Parathyroid adenoma (tissue), 2 donors: Measurements from ENCODE around the gene CDC45.

Source experiments
- H2AFZ ChIP-seq: fragments of 300-600 bp; sonication (generic); one replicate; pipeline ENCODE4 v1.7.0; 2017; ENCODE audit warnings: antibody characterized with exemption, mild to moderate bottlenecking
- H3K27ac ChIP-seq: fragments of 300-600 bp; sonication (generic); one replicate; pipeline ENCODE4 v1.7.0; 2017
- H3K27me3 ChIP-seq: fragments of 300-600 bp; sonication (generic); one replicate; pipeline ENCODE4 v1.7.0; 2017; ENCODE audit warnings: low read length; ENCODE audit not compliant: control insufficient read depth, insufficient read depth
- H3K36me3 ChIP-seq: fragments of 300-600 bp; sonication (generic); one replicate; pipeline ENCODE4 v1.7.0; 2017; ENCODE audit warnings: low read length; ENCODE audit not compliant: control insufficient read depth, insufficient read depth
- H3K4me1 ChIP-seq: fragments of 300-600 bp; sonication (generic); one replicate; pipeline ENCODE4 v1.7.0; 2017; ENCODE audit warnings: control low read depth
- H3K4me2 ChIP-seq: fragments of 300-600 bp; sonication (generic); one replicate; pipeline ENCODE4 v1.7.0; 2017; ENCODE audit warnings: low read length
- H3K4me3 ChIP-seq: fragments of 300-600 bp; sonication (generic); one replicate; pipeline ENCODE4 v1.7.0; 2017; ENCODE audit warnings: low read depth, low read length
- H3K79me2 ChIP-seq: fragments of 300-600 bp; sonication (generic); one replicate; pipeline ENCODE4 v1.7.0; 2017; ENCODE audit warnings: control low read depth
- H3K9ac ChIP-seq: fragments of 300-600 bp; sonication (generic); one replicate; pipeline ENCODE4 v1.7.0; 2017; ENCODE audit warnings: mild to moderate bottlenecking
- H3K9me3 ChIP-seq: fragments of 300-600 bp; sonication (generic); one replicate; pipeline ENCODE4 v1.7.0; 2017; ENCODE audit warnings: low read length; ENCODE audit not compliant: control insufficient read depth
- TF ChIP-seq, protein P1 (sequence below): fragments of 300-600 bp; sonication (generic); IDR thresholded peaks from one replicate; pipeline ENCODE4 v1.7.0; 2017; ENCODE audit warnings: antibody characterized with exemption, mild to moderate bottlenecking
- donor health status: primary hyperparathyroidism.

CDC45 gene

GRCh38 chr22:19466126-19466716 lies 13.5 kb upstream of the CDC45 start:
- H3K27ac ChIP-seq = no peak overlapping the region
- H3K79me2 ChIP-seq = no peaks in the 10 kb centered on the region
- no peaks in the 10 kb centered on the region for H3K27me3 ChIP-seq
- no peak overlapping the region for H3K4me2 ChIP-seq
- TF ChIP-seq, protein P1, sequence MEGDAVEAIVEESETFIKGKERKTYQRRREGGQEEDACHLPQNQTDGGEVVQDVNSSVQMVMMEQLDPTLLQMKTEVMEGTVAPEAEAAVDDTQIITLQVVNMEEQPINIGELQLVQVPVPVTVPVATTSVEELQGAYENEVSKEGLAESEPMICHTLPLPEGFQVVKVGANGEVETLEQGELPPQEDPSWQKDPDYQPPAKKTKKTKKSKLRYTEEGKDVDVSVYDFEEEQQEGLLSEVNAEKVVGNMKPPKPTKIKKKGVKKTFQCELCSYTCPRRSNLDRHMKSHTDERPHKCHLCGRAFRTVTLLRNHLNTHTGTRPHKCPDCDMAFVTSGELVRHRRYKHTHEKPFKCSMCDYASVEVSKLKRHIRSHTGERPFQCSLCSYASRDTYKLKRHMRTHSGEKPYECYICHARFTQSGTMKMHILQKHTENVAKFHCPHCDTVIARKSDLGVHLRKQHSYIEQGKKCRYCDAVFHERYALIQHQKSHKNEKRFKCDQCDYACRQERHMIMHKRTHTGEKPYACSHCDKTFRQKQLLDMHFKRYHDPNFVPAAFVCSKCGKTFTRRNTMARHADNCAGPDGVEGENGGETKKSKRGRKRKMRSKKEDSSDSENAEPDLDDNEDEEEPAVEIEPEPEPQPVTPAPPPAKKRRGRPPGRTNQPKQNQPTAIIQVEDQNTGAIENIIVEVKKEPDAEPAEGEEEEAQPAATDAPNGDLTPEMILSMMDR = no peak
- no peak overlapping the region for H3K4me3 ChIP-seq
- H3K9ac ChIP-seq = no peak overlapping the region
- H3K36me3 ChIP-seq = no peaks in the 10 kb centered on the region
- no peaks in the 10 kb centered on the region for H3K9me3 ChIP-seq
- no peak overlapping the region for H2AFZ ChIP-seq
- H3K4me1 ChIP-seq = no peaks in the 10 kb centered on the region

- H3K4me1 ChIP-seq = no peaks in the 10 kb centered on the region
- no peaks in the 10 kb centered on the region for H3K79me2 ChIP-seq
- TF ChIP-seq, protein P1 = no peak
- no peak overlapping the region for H3K27ac ChIP-seq
- no peaks in the 10 kb centered on the region for H3K36me3 ChIP-seq
- no peaks in the 10 kb centered on the region for H3K27me3 ChIP-seq
- no peaks in the 10 kb centered on the region for H3K9me3 ChIP-seq
- H3K4me2 ChIP-seq = no peak overlapping the region
- no peak overlapping the region for H2AFZ ChIP-seq
- H3K9ac ChIP-seq = no peak overlapping the region
- H3K4me3 ChIP-seq = no peak overlapping the region
Measured at GRCh38 chr22:19466848-19467752, 12.6 kb upstream of the CDC45 start.

DNA sequence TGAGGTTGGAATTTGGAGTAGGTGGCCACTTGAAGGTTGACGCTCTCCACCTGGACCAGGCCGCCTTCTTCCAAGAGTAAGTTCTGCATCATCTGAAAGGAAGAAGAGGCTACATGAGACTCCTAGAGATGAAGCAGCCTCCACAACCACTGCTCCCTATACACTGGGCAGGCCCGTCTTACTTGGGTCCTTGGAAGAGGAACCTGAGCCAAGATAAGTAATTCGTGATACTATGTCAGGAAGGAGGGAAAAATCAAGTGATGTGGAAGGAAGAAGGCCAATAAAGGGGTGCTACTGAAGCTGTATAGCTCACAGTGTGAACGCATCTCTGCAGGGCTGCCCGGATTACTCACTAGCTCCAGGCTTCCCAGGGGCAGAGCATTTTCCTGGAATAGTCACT lies 11.8 kb upstream of the CDC45 start:
- TF ChIP-seq, protein P1 = no peak
- Histone ChIP-seq H3K4me1 (no peaks in the 10 kb centered on the region), H3K27me3 (no peaks in the 10 kb centered on the region), H3K4me3 (no peak overlapping the region), H3K9me3 (no peaks in the 10 kb centered on the region), H2AFZ (no peak overlapping the region), H3K79me2 (no peaks in the 10 kb centered on the region), H3K4me2 (no peak overlapping the region), H3K27ac (no peak overlapping the region), H3K36me3 (no peaks in the 10 kb centered on the region), H3K9ac (no peak overlapping the region)

DNA sequence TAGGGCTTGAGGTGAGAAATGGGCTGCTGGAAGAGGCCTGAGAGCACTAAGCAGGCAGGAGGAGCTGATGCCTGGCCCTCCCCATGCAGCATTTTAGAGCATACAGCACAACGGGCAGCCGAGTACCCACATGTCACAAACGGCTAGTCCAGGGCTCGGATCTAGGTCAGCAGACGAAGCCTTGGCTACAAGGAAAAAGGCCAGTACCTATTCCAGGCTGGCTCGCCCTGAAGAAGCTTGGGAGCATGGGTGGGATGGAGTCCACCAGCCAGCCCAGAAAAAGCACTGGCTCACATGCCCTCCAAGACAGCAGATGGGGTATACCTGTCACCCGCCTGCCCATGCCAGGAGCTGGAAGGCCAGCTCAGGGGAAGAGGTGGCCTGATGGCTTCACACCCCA lies 10.3 kb upstream of the CDC45 start:
- H3K9ac ChIP-seq = no peak overlapping the region
- H3K36me3 ChIP-seq = no peaks in the 10 kb centered on the region

More for the DNA sequence above, 10.3 kb upstream of the CDC45 start:
- Histone ChIP-seq H2AFZ (no peak overlapping the region), H3K27ac (no peak overlapping the region), H3K4me2 (no peak overlapping the region), H3K4me1 (no peaks in the 10 kb centered on the region), H3K79me2 (peaks cover 4% of the 10 kb centered on the region), H3K4me3 (no peak overlapping the region), H3K9me3 (no peaks in the 10 kb centered on the region), H3K27me3 (no peaks in the 10 kb centered on the region)
- TF ChIP-seq, protein P1 = no peak
